NCI-H1436 treated with DMSO at 0.1 percent for 48 hours (cell line): Measurements from ENCODE around the gene ST14.
"Not testable (repeated sequence)": the region's sequence is repeated elsewhere in the genome, so short reads cannot be mapped to it uniquely, and the experiment has no call there.

Experiments
- DNase-seq: peaks from one replicate; lab custom pipeline; 2025; lab: John Stamatoyannopoulos, UW

The ST14 gene

GRCh38 chr11:130233888-130234287 lies 74.3 kb downstream of the ST14 start:
- not testable (repeated sequence) for DNase-seq

GRCh38 chr11:130234315-130234714 lies 74.7 kb downstream of the ST14 start:
- no peak for DNase-seq

- no peak for DNase-seq
Measured at GRCh38 chr11:130237282-130238006, 77.9 kb downstream of the ST14 start.

- no peak for DNase-seq
Measured at GRCh38 chr11:130241713-130242112, 82.1 kb downstream of the ST14 start.

- no peak for DNase-seq
Measured at GRCh38 chr11:130243816-130244215, 84.2 kb downstream of the ST14 start.

GRCh38 chr11:130244848-130245247 lies 85.3 kb downstream of the ST14 start:
- DNase-seq: no peak

- DNase-seq: not testable (repeated sequence)
Measured at GRCh38 chr11:130245375-130245774, 85.8 kb downstream of the ST14 start.

- no peak for DNase-seq
Measured at GRCh38 chr11:130246270-130246669, 86.7 kb downstream of the ST14 start.

GRCh38 chr11:130246738-130247137 lies 87.2 kb downstream of the ST14 start:
- DNase-seq: no peak

- no peak for DNase-seq
Measured at GRCh38 chr11:130247319-130247718, 87.7 kb downstream of the ST14 start.

- DNase-seq: no peak
Measured at GRCh38 chr11:130249371-130249770, 89.8 kb downstream of the ST14 start.

- not testable (repeated sequence) for DNase-seq
Measured at GRCh38 chr11:130249929-130250328, 90.3 kb downstream of the ST14 start.

GRCh38 chr11:130251763-130252162 lies 92.2 kb downstream of the ST14 start:
- not testable (repeated sequence) for DNase-seq
